ENCODE data around the gene SLC22A15. TPM values are rescaled to one million over a fixed set of nuclear protein-coding genes. Genes with fewer than 3 reads are reported as not detected.

The SLC22A15 gene
- total RNA-seq, result 1 to 10 TPM; 6.6 to 6.8 TPM
- polyA plus RNA-seq, result 1 to 10 TPM; 2.9 to 4.4 TPM
- long read RNA-seq, donor 1, partial matches to known transcripts, result 0 of 3 reads
- long read RNA-seq, donor 1, other reads (novel, unspliced or antisense), result 3 of 3 reads
- long read RNA-seq, donor 2, full-length matches to known transcripts, result 1 of 8 reads
- long read RNA-seq, donor 2, partial matches to known transcripts, result 0 of 8 reads
- long read RNA-seq, donor 2, other reads (novel, unspliced or antisense), result 7 of 8 reads

DNA sequence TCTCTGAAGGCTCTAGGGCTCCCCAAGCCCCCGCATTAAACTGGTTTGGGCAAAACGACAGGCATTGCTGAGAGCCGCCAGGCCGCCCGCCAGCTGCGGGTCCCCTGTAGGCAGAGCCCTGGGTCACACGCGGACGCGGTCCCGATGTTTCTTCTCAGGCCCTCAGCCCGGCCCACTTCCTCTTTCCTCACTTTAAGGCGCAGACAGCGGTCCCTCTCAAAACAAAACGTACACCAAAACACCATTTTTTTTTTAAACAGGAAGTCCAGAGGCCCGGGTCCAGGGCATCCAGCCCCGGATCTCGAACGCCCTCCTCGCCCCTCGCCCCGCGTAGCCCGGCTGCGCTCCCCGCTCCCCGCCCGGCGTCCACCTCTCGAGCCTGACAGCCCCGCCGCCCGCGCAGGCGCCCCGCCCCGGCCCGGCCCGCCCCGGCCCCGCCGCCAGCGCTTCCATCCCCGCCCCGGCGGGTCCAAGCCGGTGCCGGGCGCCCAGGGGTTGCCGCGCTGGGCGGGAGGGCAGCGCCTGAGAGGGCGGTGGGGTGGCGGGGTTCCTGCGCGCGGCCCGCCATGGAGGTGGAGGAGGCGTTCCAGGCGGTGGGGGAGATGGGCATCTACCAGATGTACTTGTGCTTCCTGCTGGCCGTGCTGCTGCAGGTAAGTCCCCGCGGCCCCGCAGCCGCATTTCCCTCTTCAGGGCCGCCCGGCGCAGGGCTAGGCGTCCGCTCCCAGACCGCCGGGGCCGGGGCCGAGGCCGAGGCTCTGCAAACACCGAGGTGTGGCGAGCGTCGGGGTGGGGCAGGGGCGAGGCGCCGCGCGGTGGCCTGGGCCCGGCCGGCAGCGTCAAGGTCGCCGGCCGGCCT, at the start of gene SLC22A15:
Gene SLC22A15 (plus strand): TSS at position 452 of the 859 bp plus-strand sequence. CDS start 115 bp downstream, at position 567.
- H3K36me3 ChIP-seq (ENCODE audit: control insufficient read depth in 1 of 2, insufficient read depth in 2 of 2, low read length in 1 of 2), result no peaks in the 10 kb centered on the region
- ATAC-seq (ENCODE audit: low FRiP score) (peak; percentile 79), DNase-seq (peak; percentile 84 to 88)
- H3K27ac ChIP-seq (ENCODE audit: low read depth in 1 of 2, low read length in 2 of 2), result no peak within 1 kb of the TSS
- H3K9me3 ChIP-seq (ENCODE audit: control insufficient read depth, low read length), result no peaks in the 10 kb centered on the region
- H3K27me3 ChIP-seq (ENCODE audit: control insufficient read depth in 1 of 2, insufficient read depth in 2 of 2, low read length in 1 of 2), result no peaks in the 10 kb centered on the region
- 0 to 1% methylated on average over 75 to 91 of the region's 91 CpGs for WGBS, 2 donors
- no peaks in the 10 kb centered on the region for H3K4me1 ChIP-seq (ENCODE audit: control insufficient read depth in 1 of 2, insufficient read depth in 2 of 2, low read length in 2 of 2)
- peak within 1 kb of the TSS; percentile 81 to 91 for H3K4me3 ChIP-seq (ENCODE audit: low read length in 2 of 2)
- intact Hi-C loops (cut with DNase I), result loop anchor here in 1 of 2 donors (2.0 kb wide), 1 partner anchor 167 kb away; no protein-coding TSS in a partner anchor

DNA sequence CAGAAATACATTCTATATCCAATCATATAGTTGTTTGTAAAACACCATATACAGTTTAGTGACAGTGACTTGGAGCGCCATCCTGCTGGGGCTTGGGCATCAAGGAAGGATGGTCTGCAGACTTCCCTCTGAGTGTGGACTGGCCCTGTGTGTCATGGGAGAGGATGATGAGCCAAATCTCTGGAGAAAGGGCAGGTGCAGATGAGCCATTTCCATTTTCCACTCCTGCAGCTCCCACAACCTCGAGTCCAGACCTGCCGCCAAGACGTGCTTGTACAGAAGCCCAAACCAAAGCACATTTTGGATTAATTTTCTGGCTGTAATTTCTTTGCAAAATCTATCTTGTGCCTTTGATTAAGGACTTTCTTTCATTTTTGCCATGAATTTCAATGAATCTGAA, 48.3 kb upstream of the SLC22A15 start:
- no peak overlapping the region for H3K4me3 ChIP-seq (ENCODE audit: low read length in 2 of 2)
- no peaks in the 10 kb centered on the region for H3K27me3 ChIP-seq (ENCODE audit: control insufficient read depth in 1 of 2, insufficient read depth in 2 of 2, low read length in 1 of 2)
- H3K27ac ChIP-seq (ENCODE audit: low read depth in 1 of 2, low read length in 2 of 2), result no peak overlapping the region
- 87 to 90% methylated on average over 4 of the region's 4 CpGs for WGBS, 2 donors
- no peaks in the 10 kb centered on the region for H3K36me3 ChIP-seq (ENCODE audit: control insufficient read depth in 1 of 2, insufficient read depth in 2 of 2, low read length in 1 of 2)
- H3K9me3 ChIP-seq (ENCODE audit: control insufficient read depth, low read length), result no peaks in the 10 kb centered on the region
- H3K4me1 ChIP-seq (ENCODE audit: control insufficient read depth in 1 of 2, insufficient read depth in 2 of 2, low read length in 2 of 2), result no peaks in the 10 kb centered on the region
- ATAC-seq (ENCODE audit: low FRiP score), result no peak
- intact Hi-C loops (cut with DNase I), result no loop called here
- DNase-seq, result no peak

DNA sequence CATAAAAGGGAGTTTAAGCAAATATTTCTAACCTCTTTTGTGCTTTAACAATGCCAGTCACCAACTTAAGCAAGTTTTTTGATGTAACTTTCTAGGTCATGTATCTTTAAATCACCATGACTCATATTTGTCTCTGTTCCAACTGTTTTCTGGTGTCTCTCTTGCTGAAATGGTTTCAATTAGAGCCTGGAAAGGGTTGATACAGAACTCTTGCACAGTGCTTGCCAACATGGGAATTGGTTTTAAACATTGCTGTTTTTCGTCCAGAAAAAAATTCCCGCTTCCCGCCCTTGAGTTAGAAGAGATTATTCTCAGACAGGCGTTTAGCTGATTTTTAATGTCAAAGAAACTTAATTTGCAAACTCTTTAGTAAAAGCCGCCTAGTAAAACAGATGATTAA, 46.4 kb upstream of the SLC22A15 start:
- ATAC-seq (ENCODE audit: low FRiP score) (no peak), DNase-seq (no peak)
- H3K4me3 ChIP-seq (ENCODE audit: low read length in 2 of 2), result no peak overlapping the region
- intact Hi-C loops (cut with DNase I), result no loop called here
- H3K27me3 ChIP-seq (ENCODE audit: control insufficient read depth in 1 of 2, insufficient read depth in 2 of 2, low read length in 1 of 2), result no peaks in the 10 kb centered on the region
- H3K27ac ChIP-seq (ENCODE audit: low read depth in 1 of 2, low read length in 2 of 2), result no peak overlapping the region
- 8 to 17% methylated on average over 5 of the region's 5 CpGs for WGBS, 2 donors
- no peaks in the 10 kb centered on the region for H3K36me3 ChIP-seq (ENCODE audit: control insufficient read depth in 1 of 2, insufficient read depth in 2 of 2, low read length in 1 of 2)
- H3K9me3 ChIP-seq (ENCODE audit: control insufficient read depth, low read length), result no peaks in the 10 kb centered on the region
- H3K4me1 ChIP-seq (ENCODE audit: control insufficient read depth in 1 of 2, insufficient read depth in 2 of 2, low read length in 2 of 2), result no peaks in the 10 kb centered on the region

DNA sequence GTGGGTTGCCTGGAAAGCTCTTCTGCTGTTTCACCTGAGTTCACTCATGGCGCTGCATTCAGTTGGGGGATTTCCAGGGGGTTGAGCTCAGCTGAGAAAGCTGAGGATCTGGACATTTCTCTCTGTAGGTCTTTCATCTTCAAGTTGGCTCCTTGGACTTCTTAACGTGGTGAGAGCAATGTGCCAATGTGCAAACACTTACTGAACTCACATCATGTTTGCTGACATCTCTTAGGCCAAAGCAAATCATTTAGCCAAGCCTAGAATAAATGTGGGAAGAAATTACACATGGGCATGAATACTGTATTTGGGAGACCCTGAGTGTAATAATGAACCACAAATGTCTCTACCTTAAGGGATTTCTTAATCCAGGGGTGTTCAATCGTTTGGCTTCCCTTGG, 42.7 kb upstream of the SLC22A15 start:
- Histone ChIP-seq H3K9me3 (ENCODE audit: control insufficient read depth, low read length) (no peaks in the 10 kb centered on the region), H3K4me3 (ENCODE audit: low read length in 2 of 2) (no peak overlapping the region), H3K36me3 (ENCODE audit: control insufficient read depth in 1 of 2, insufficient read depth in 2 of 2, low read length in 1 of 2) (no peaks in the 10 kb centered on the region), H3K27ac (ENCODE audit: low read depth in 1 of 2, low read length in 2 of 2) (no peak overlapping the region), H3K4me1 (ENCODE audit: control insufficient read depth in 1 of 2, insufficient read depth in 2 of 2, low read length in 2 of 2) (no peaks in the 10 kb centered on the region), H3K27me3 (ENCODE audit: control insufficient read depth in 1 of 2, insufficient read depth in 2 of 2, low read length in 1 of 2) (no peaks in the 10 kb centered on the region)
- DNase-seq (no peak), ATAC-seq (ENCODE audit: low FRiP score) (no peak)
- intact Hi-C loops (cut with DNase I), result no loop called here
- WGBS, 2 donors, result 76 to 77% methylated on average over 3 of the region's 3 CpGs

DNA sequence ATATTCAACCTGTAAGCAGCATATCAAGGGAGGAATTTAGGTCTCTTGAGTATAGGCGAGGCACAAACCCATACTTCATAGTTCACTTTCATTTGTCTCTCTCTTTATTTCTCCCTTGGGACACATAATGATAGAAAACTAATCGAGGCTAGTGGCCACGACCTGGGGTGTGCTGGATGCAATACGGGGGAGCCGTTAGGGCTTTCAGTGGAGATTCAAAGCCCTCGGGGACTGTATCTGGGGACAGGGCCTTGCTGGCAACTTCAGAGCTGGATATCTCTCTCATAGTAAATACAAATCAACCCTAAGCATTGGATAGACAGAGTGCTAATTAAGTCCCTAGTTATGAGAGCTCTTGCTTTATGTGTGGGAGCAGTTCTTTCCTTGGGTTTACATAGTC, 36.9 kb upstream of the SLC22A15 start:
- ATAC-seq (ENCODE audit: low FRiP score) (no peak), DNase-seq (no peak)
- Histone ChIP-seq H3K36me3 (ENCODE audit: control insufficient read depth in 1 of 2, insufficient read depth in 2 of 2, low read length in 1 of 2) (no peaks in the 10 kb centered on the region), H3K4me3 (ENCODE audit: low read length in 2 of 2) (no peak overlapping the region), H3K27me3 (ENCODE audit: control insufficient read depth in 1 of 2, insufficient read depth in 2 of 2, low read length in 1 of 2) (no peaks in the 10 kb centered on the region), H3K9me3 (ENCODE audit: control insufficient read depth, low read length) (peaks cover 1% of the 10 kb centered on the region), H3K4me1 (ENCODE audit: control insufficient read depth in 1 of 2, insufficient read depth in 2 of 2, low read length in 2 of 2) (no peaks in the 10 kb centered on the region), H3K27ac (ENCODE audit: low read depth in 1 of 2, low read length in 2 of 2) (no peak overlapping the region)
- 67 to 71% methylated on average over 6 of the region's 6 CpGs for WGBS, 2 donors
- intact Hi-C loops (cut with DNase I), result no loop called here

DNA sequence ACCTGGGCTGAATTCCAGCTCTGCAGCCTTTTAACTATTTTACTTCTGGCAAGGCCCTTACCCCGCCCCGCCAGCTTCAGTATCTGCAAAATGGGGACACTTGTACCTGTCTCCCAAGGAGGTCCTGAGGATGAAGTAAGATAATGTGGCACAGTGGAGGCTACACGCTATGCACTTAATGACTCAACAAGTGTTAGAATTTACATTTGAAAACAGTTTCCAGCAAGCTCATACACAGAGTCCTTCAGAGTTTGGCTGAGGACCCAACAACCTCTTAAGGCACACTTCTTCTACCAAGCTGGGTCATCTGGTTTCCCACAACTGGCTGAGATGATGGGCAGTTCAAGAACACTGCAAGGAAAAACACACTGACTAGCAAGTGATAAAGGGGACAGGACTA, 30.2 kb upstream of the SLC22A15 start:
- no peaks in the 10 kb centered on the region for H3K36me3 ChIP-seq (ENCODE audit: control insufficient read depth in 1 of 2, insufficient read depth in 2 of 2, low read length in 1 of 2)

DNA sequence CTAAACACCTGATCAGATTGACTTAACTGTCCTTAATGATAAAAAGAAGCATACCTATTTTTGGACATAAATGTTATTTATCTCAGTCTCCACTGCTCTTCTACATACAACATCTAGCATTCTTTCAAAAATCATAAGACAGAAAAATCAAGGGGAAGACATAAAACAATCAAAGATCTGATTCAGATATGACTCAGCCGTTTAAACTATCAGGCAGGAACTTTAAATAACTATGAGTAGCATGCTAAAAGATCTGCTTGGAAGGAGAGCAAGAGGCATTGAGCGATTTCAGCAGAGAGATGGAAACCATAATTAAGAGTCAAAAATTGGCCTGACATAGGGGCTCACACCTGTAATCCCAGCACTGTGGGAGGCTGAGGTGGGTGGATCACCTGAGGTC, 27.2 kb upstream of the SLC22A15 start:
- intact Hi-C loops (cut with DNase I), result no loop called here
- H3K36me3 ChIP-seq (ENCODE audit: control insufficient read depth in 1 of 2, insufficient read depth in 2 of 2, low read length in 1 of 2), result no peaks in the 10 kb centered on the region
- DNase-seq (no peak), ATAC-seq (ENCODE audit: low FRiP score) (no peak)
- no peaks in the 10 kb centered on the region for H3K27me3 ChIP-seq (ENCODE audit: control insufficient read depth in 1 of 2, insufficient read depth in 2 of 2, low read length in 1 of 2)
- H3K4me3 ChIP-seq (ENCODE audit: low read length in 2 of 2), result no peak overlapping the region
- WGBS, 2 donors, result 42 to 57% methylated on average over 2 of the region's 2 CpGs
- no peak overlapping the region for H3K27ac ChIP-seq (ENCODE audit: low read depth in 1 of 2, low read length in 2 of 2)
- H3K4me1 ChIP-seq (ENCODE audit: control insufficient read depth in 1 of 2, insufficient read depth in 2 of 2, low read length in 2 of 2), result no peaks in the 10 kb centered on the region
- H3K9me3 ChIP-seq (ENCODE audit: control insufficient read depth, low read length), result no peaks in the 10 kb centered on the region

More for the DNA sequence above, 30.2 kb upstream of the SLC22A15 start:
- H3K4me3 ChIP-seq (ENCODE audit: low read length in 2 of 2), result no peak overlapping the region
- no peak for DNase-seq
- H3K27me3 ChIP-seq (ENCODE audit: control insufficient read depth in 1 of 2, insufficient read depth in 2 of 2, low read length in 1 of 2), result no peaks in the 10 kb centered on the region
- H3K27ac ChIP-seq (ENCODE audit: low read depth in 1 of 2, low read length in 2 of 2), result no peak overlapping the region
- H3K9me3 ChIP-seq (ENCODE audit: control insufficient read depth, low read length), result peaks cover 1% of the 10 kb centered on the region
- 46 to 49% methylated on average over 3 of the region's 3 CpGs for WGBS, 2 donors
- intact Hi-C loops (cut with DNase I), result no loop called here
- ATAC-seq (ENCODE audit: low FRiP score), result no peak
- H3K4me1 ChIP-seq (ENCODE audit: control insufficient read depth in 1 of 2, insufficient read depth in 2 of 2, low read length in 2 of 2), result no peaks in the 10 kb centered on the region

DNA sequence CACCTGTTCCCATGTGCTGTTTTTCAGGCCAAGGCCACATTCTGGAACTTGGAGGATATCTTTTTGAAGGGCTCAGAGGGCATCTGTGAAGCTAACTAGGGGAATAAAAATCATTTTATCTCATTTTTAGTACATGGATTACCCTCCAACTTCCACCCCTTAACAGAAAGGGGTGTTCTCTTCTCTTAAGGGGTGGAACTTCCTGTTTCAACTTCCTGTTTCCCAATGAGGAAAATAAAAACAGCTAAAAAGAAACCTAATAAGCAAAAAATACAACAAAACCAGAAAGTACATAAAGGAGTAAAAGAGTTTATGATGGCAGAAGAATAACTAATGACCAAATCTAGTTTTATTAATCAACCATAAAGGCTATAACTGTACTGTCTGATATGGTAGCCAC, 24.8 kb upstream of the SLC22A15 start:
- H3K4me1 ChIP-seq (ENCODE audit: control insufficient read depth in 1 of 2, insufficient read depth in 2 of 2, low read length in 2 of 2), result no peaks in the 10 kb centered on the region
- no peak for ATAC-seq (ENCODE audit: low FRiP score)
- no peak overlapping the region for H3K27ac ChIP-seq (ENCODE audit: low read depth in 1 of 2, low read length in 2 of 2)
- no peak for DNase-seq
- no peaks in the 10 kb centered on the region for H3K9me3 ChIP-seq (ENCODE audit: control insufficient read depth, low read length)
- no peak overlapping the region for H3K4me3 ChIP-seq (ENCODE audit: low read length in 2 of 2)
- H3K36me3 ChIP-seq (ENCODE audit: control insufficient read depth in 1 of 2, insufficient read depth in 2 of 2, low read length in 1 of 2), result no peaks in the 10 kb centered on the region
- intact Hi-C loops (cut with DNase I), result no loop called here
- H3K27me3 ChIP-seq (ENCODE audit: control insufficient read depth in 1 of 2, insufficient read depth in 2 of 2, low read length in 1 of 2), result no peaks in the 10 kb centered on the region

DNA sequence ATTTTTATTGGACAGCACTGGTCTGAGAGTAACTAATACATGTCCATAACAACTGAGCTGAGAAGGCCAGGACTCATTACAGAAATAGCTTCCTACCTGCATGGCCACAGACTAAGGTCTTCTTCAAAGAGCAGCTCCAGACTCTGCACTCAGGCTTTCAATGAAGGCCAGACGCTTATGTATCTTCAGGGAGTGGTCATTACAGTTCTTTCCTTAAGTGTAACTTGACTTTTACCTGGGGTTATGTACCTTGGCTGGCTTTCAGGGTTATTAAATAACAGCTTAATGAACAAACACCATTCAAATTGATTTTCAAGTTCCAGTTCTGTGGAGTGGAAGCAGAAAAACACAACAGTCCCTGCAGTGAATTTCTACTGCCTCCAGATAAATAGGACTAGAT, 23.8 kb upstream of the SLC22A15 start:
- no peak for DNase-seq
- no peaks in the 10 kb centered on the region for H3K9me3 ChIP-seq (ENCODE audit: control insufficient read depth, low read length)
- intact Hi-C loops (cut with DNase I), result no loop called here
- H3K27ac ChIP-seq (ENCODE audit: low read depth in 1 of 2, low read length in 2 of 2), result no peak overlapping the region
- H3K36me3 ChIP-seq (ENCODE audit: control insufficient read depth in 1 of 2, insufficient read depth in 2 of 2, low read length in 1 of 2), result no peaks in the 10 kb centered on the region
- no peak for ATAC-seq (ENCODE audit: low FRiP score)
- no peaks in the 10 kb centered on the region for H3K27me3 ChIP-seq (ENCODE audit: control insufficient read depth in 1 of 2, insufficient read depth in 2 of 2, low read length in 1 of 2)
- H3K4me3 ChIP-seq (ENCODE audit: low read length in 2 of 2), result no peak overlapping the region
- WGBS, 2 donors, result 0% methylated on average over 1 of the region's 1 CpG
- H3K4me1 ChIP-seq (ENCODE audit: control insufficient read depth in 1 of 2, insufficient read depth in 2 of 2, low read length in 2 of 2), result no peaks in the 10 kb centered on the region
